Measurements from ENCODE around the gene FBN1. TPM values are rescaled to one million over a fixed set of nuclear protein-coding genes. Genes with fewer than 3 reads are reported as not detected.

The FBN1 gene
- total RNA-seq, 1 experiment from 2014 or later = 1.1 TPM

GRCh38 chr15:48604567-48604966, 40.9 kb downstream of the FBN1 start:
- Mint-ChIP-seq H3K36me3 (ENCODE audit: insufficient read depth, unreplicated experiment) (no peaks in the 10 kb centered on the region), H3K4me3 (ENCODE audit: low read depth, unreplicated experiment) (no peak overlapping the region), H3K4me1 (ENCODE audit: low read depth, unreplicated experiment) (no peaks in the 10 kb centered on the region), H3K27ac (ENCODE audit: unreplicated experiment) (no peak overlapping the region), H3K9me3 (ENCODE audit: low read depth, unreplicated experiment) (no peaks in the 10 kb centered on the region), H3K27me3 (ENCODE audit: unreplicated experiment) (no peaks in the 10 kb centered on the region)
- intact Hi-C loops (cut with micrococcal nuclease; ENCODE audit: unreplicated experiment) = no loop called here
- BruUV-seq (replicated peaks) = no TSS peak
- no peak for DNase-seq
- no peak for TF ChIP-seq CTCF (IDR thresholded peaks at IDR 0.05; ENCODE audit: unreplicated experiment)
- CTCF ChIA-PET = no interaction called here

- no peak overlapping the region for H3K4me3 Mint-ChIP-seq (ENCODE audit: low read depth, unreplicated experiment)
- no peak for TF ChIP-seq CTCF (IDR thresholded peaks at IDR 0.05; ENCODE audit: unreplicated experiment)
- no peaks in the 10 kb centered on the region for H3K36me3 Mint-ChIP-seq (ENCODE audit: insufficient read depth, unreplicated experiment)
- no TSS peak for BruUV-seq (replicated peaks)
- no peaks in the 10 kb centered on the region for H3K9me3 Mint-ChIP-seq (ENCODE audit: low read depth, unreplicated experiment)
- CTCF ChIA-PET = no interaction called here
- no peak for DNase-seq
- H3K27ac Mint-ChIP-seq (ENCODE audit: unreplicated experiment) = no peak overlapping the region
- no peaks in the 10 kb centered on the region for H3K4me1 Mint-ChIP-seq (ENCODE audit: low read depth, unreplicated experiment)
- no peaks in the 10 kb centered on the region for H3K27me3 Mint-ChIP-seq (ENCODE audit: unreplicated experiment)
- intact Hi-C loops (cut with micrococcal nuclease; ENCODE audit: unreplicated experiment) = no loop called here
Measured at GRCh38 chr15:48603922-48604321, 41.6 kb downstream of the FBN1 start.

GRCh38 chr15:48603123-48603500, 42.4 kb downstream of the FBN1 start:
- intact Hi-C loops (cut with micrococcal nuclease; ENCODE audit: unreplicated experiment) = no loop called here
- DNase-seq = no peak
- H3K9me3 Mint-ChIP-seq (ENCODE audit: low read depth, unreplicated experiment) = no peaks in the 10 kb centered on the region
- no peak overlapping the region for H3K4me3 Mint-ChIP-seq (ENCODE audit: low read depth, unreplicated experiment)
- no peaks in the 10 kb centered on the region for H3K36me3 Mint-ChIP-seq (ENCODE audit: insufficient read depth, unreplicated experiment)
- CTCF ChIA-PET = no interaction called here
- no peak overlapping the region for H3K27ac Mint-ChIP-seq (ENCODE audit: unreplicated experiment)
- no TSS peak for BruUV-seq (replicated peaks)
- no peaks in the 10 kb centered on the region for H3K27me3 Mint-ChIP-seq (ENCODE audit: unreplicated experiment)
- H3K4me1 Mint-ChIP-seq (ENCODE audit: low read depth, unreplicated experiment) = no peaks in the 10 kb centered on the region
- no peak for TF ChIP-seq CTCF (IDR thresholded peaks at IDR 0.05; ENCODE audit: unreplicated experiment)

- no TSS peak for BruUV-seq (replicated peaks)
- Mint-ChIP-seq H3K9me3 (ENCODE audit: low read depth, unreplicated experiment) (no peaks in the 10 kb centered on the region), H3K36me3 (ENCODE audit: insufficient read depth, unreplicated experiment) (no peaks in the 10 kb centered on the region), H3K27me3 (ENCODE audit: unreplicated experiment) (no peaks in the 10 kb centered on the region), H3K27ac (ENCODE audit: unreplicated experiment) (no peak overlapping the region), H3K4me3 (ENCODE audit: low read depth, unreplicated experiment) (no peak overlapping the region), H3K4me1 (ENCODE audit: low read depth, unreplicated experiment) (no peaks in the 10 kb centered on the region)
- no peak for DNase-seq
- intact Hi-C loops (cut with micrococcal nuclease; ENCODE audit: unreplicated experiment) = no loop called here
- CTCF ChIA-PET = no interaction called here
- TF ChIP-seq CTCF (IDR thresholded peaks at IDR 0.05; ENCODE audit: unreplicated experiment) = no peak
Measured at GRCh38 chr15:48602358-48603122, 43.0 kb downstream of the FBN1 start.
